NCI-H524 (cell line): ENCODE results near the gene BMAL2.

Experiments used
- DNase-seq, 2 experiments: peaks; one replicate each; lab custom pipeline; 2025; lab: John Stamatoyannopoulos, UW

The BMAL2 gene

GRCh38 chr12:27332714-27333402 lies at the start of gene BMAL2:
Gene BMAL2 (plus strand): TSS chr12:27332836. CDS start chr12:27333073, 237 bp downstream.
- peak; percentile 4 to 65 for DNase-seq

- DNase-seq: no peak
These were observed 48.6 kb upstream of the BMAL2 start for GRCh38 chr12:27284021-27284420.

GRCh38 chr12:27284751-27285150 lies 47.9 kb upstream of the BMAL2 start:
- no peak for DNase-seq

- no peak for DNase-seq
These were observed 47.2 kb upstream of the BMAL2 start for GRCh38 chr12:27285403-27285802.

- no peak for DNase-seq
These were observed 43.2 kb upstream of the BMAL2 start for GRCh38 chr12:27289414-27289813.

GRCh38 chr12:27290501-27291168 lies 42.0 kb upstream of the BMAL2 start:
- DNase-seq: peak; percentile 7 to 43

GRCh38 chr12:27291862-27292261 lies 40.8 kb upstream of the BMAL2 start:
- no peak for DNase-seq

GRCh38 chr12:27292718-27293117 lies 39.9 kb upstream of the BMAL2 start:
- DNase-seq: no peak

GRCh38 chr12:27293463-27293862 lies 39.2 kb upstream of the BMAL2 start:
- DNase-seq: no peak

- no peak for DNase-seq
These were observed 36.0 kb upstream of the BMAL2 start for GRCh38 chr12:27296674-27297073.

GRCh38 chr12:27297566-27297965 lies 35.1 kb upstream of the BMAL2 start:
- no peak for DNase-seq

- no peak for DNase-seq
These were observed 33.5 kb upstream of the BMAL2 start for GRCh38 chr12:27299102-27299501.

GRCh38 chr12:27300226-27300625 lies 32.4 kb upstream of the BMAL2 start:
- no peak for DNase-seq

- no peak for DNase-seq
These were observed 29.2 kb upstream of the BMAL2 start for GRCh38 chr12:27303139-27304111.

- no peak for DNase-seq
These were observed 27.8 kb upstream of the BMAL2 start for GRCh38 chr12:27304856-27305255.

GRCh38 chr12:27305673-27306456 lies 26.8 kb upstream of the BMAL2 start:
- peak in 1 of 2 experiments; percentile 18 for DNase-seq

- no peak for DNase-seq
These were observed 23.2 kb upstream of the BMAL2 start for GRCh38 chr12:27309293-27309994.

GRCh38 chr12:27309995-27310315 lies 22.7 kb upstream of the BMAL2 start:
- DNase-seq: no peak

GRCh38 chr12:27316947-27317346 lies 15.7 kb upstream of the BMAL2 start:
- DNase-seq: no peak

- DNase-seq: no peak
These were observed 13.2 kb upstream of the BMAL2 start for GRCh38 chr12:27319409-27319808.

GRCh38 chr12:27319848-27320247 lies 12.8 kb upstream of the BMAL2 start:
- DNase-seq: no peak
